GM23338 (cell line): Measurements from ENCODE around the gene CYP1A2. TPM values are rescaled to one million over a fixed set of nuclear protein-coding genes. Genes with fewer than 3 reads are reported as not detected.

Experiments
- ATAC-seq: fragments of 200-7000 bp; cut with Tn5 transposase; 3 replicates; pipeline ENCODE4 v1.9.1; 2020
- DNase-seq: peaks from one replicate; pipeline ENCODE4 v3.0.0-alpha.2; 2015; ENCODE audit warnings: low spot score
- H2AFZ ChIP-seq: fragments of 200-600 bp; sonication (generic); 2 replicates; pipeline ENCODE4 v1.8.0; 2016; ENCODE audit warnings: antibody characterized with exemption, mild to moderate bottlenecking, moderate library complexity
- H3F3A ChIP-seq: fragments of 200-600 bp; sonication (generic); replicated peaks from 2 replicates; pipeline ENCODE4 v1.8.0; 2017; ENCODE audit warnings: antibody characterized with exemption, mixed run types, low read depth
- H3K27ac ChIP-seq: fragments of 200-600 bp; sonication (generic); 2 replicates; pipeline ENCODE4 v1.6.1; 2016; ENCODE audit warnings: low read depth
- H3K27me3 ChIP-seq: fragments of 200-600 bp; sonication (generic); 2 replicates; pipeline ENCODE4 v1.8.0; 2016; ENCODE audit warnings: mild to moderate bottlenecking, mixed run types, moderate library complexity; ENCODE audit not compliant: insufficient read depth
- H3K36me3 ChIP-seq: fragments of 200-600 bp; sonication (generic); 2 replicates; pipeline ENCODE4 v1.8.0; 2016; ENCODE audit warnings: mild to moderate bottlenecking; ENCODE audit not compliant: insufficient read depth
- H3K4me1 ChIP-seq: fragments of 200-600 bp; sonication (generic); 2 replicates; pipeline ENCODE4 v1.8.0; 2016; ENCODE audit warnings: mild to moderate bottlenecking, moderate library complexity; ENCODE audit not compliant: insufficient read depth
- H3K4me2 ChIP-seq: fragments of 200-600 bp; sonication (generic); 2 replicates; pipeline ENCODE4 v1.7.1; 2017; ENCODE audit warnings: mixed run types
- H3K4me3 ChIP-seq: fragments of 200-600 bp; sonication (generic); 2 replicates; pipeline ENCODE4 v1.6.1; 2016; ENCODE audit warnings: mixed run types
- H3K79me2 ChIP-seq: fragments of 200-600 bp; sonication (generic); replicated peaks from 2 replicates; pipeline ENCODE4 v1.8.0; 2017; ENCODE audit warnings: mild to moderate bottlenecking; ENCODE audit not compliant: insufficient read depth
- H3K9me2 ChIP-seq: fragments of 200-600 bp; sonication (generic); 2 replicates; pipeline ENCODE4 v1.8.0; 2017; ENCODE audit not compliant: insufficient read depth
- H4K20me1 ChIP-seq: fragments of 200-600 bp; sonication (generic); replicated peaks from 2 replicates; pipeline ENCODE4 v1.8.0; 2017; ENCODE audit warnings: mild to moderate bottlenecking; ENCODE audit not compliant: insufficient read depth
- H3K27ac Mint-ChIP-seq: 2 replicates; pipeline ENCODE4 v1.8.0; 2020; ENCODE audit warnings: inconsistent platforms, mild to moderate bottlenecking, moderate library complexity, mixed read lengths
- H3K27me3 Mint-ChIP-seq: 3 replicates; pipeline ENCODE4 v1.8.0; 2022; ENCODE audit warnings: low read depth, mild to moderate bottlenecking, moderate library complexity, mixed read lengths, inconsistent platforms; ENCODE audit not compliant: insufficient read depth, poor library complexity
- H3K36me3 Mint-ChIP-seq: 3 replicates; pipeline ENCODE4 v1.8.0; 2021; ENCODE audit warnings: low read depth, mild to moderate bottlenecking, inconsistent platforms, moderate library complexity, mixed read lengths
- H3K4me1 Mint-ChIP-seq: 3 replicates; pipeline ENCODE4 v1.8.0; 2020; ENCODE audit warnings: mild to moderate bottlenecking, inconsistent platforms, mixed read lengths
- H3K4me3 Mint-ChIP-seq: 3 replicates; pipeline ENCODE4 v1.8.0; 2021; ENCODE audit warnings: moderate library complexity, mild to moderate bottlenecking, inconsistent platforms, mixed read lengths
- H3K9me3 Mint-ChIP-seq: 3 replicates; pipeline ENCODE4 v1.8.0; 2020; ENCODE audit warnings: moderate library complexity, mild to moderate bottlenecking, inconsistent platforms, mixed read lengths
- CREB1 ChIP-seq: fragments of 250-450 bp; sonication (Bioruptor Pico); IDR thresholded peaks from 2 replicates; pipeline ENCODE4 v1.5.0; 2020; ENCODE audit warnings: low read depth, mild to moderate bottlenecking, moderate library complexity
- CTCF ChIP-seq, 2 experiments: fragments of 200-600 bp in 1 of 2; sonication (generic) in 1 of 2; conservative IDR thresholded peaks; 2 replicates each; pipeline versions ENCODE4 v1.5.1 to v1.6.1; 2016 to 2017; ENCODE audit warnings: antibody characterized with exemption in 2 of 2, low read depth in 2 of 2, mild to moderate bottlenecking in 2 of 2, moderate library complexity in 1 of 2
- ETS1 ChIP-seq: IDR thresholded peaks from 2 replicates; pipeline ENCODE4 v1.6.1; 2016; ENCODE audit warnings: antibody characterized with exemption
- EZH2 ChIP-seq: fragments of 200-600 bp; sonication (generic); IDR thresholded peaks from one replicate; pipeline ENCODE4 v1.8.0; 2017; ENCODE audit warnings: antibody characterized with exemption, mild to moderate bottlenecking, low read depth; ENCODE audit not compliant: unreplicated experiment
- EZH2phosphoT487 ChIP-seq: fragments of 200-600 bp; sonication (generic); IDR thresholded peaks from one replicate; pipeline ENCODE4 v1.8.1; 2018; ENCODE audit warnings: antibody characterized with exemption; ENCODE audit not compliant: unreplicated experiment
- JUNB ChIP-seq: IDR thresholded peaks from one replicate; pipeline ENCODE4 v1.6.1; 2016; ENCODE audit warnings: antibody characterized with exemption; ENCODE audit not compliant: unreplicated experiment
- NANOG ChIP-seq: IDR thresholded peaks from 2 replicates; pipeline ENCODE4 v1.6.1; 2016; ENCODE audit warnings: antibody characterized with exemption, borderline replicate concordance
- POLR2AphosphoS5 ChIP-seq: IDR thresholded peaks from 2 replicates; pipeline ENCODE4 v1.6.1; 2016; ENCODE audit warnings: antibody characterized with exemption, low read depth
- REST ChIP-seq: IDR thresholded peaks from one replicate; pipeline ENCODE4 v1.6.1; 2018; ENCODE audit warnings: antibody characterized with exemption; ENCODE audit not compliant: unreplicated experiment
- STAT1 ChIP-seq: IDR thresholded peaks from one replicate; pipeline ENCODE4 v1.6.1; 2016; ENCODE audit warnings: antibody characterized with exemption; ENCODE audit not compliant: unreplicated experiment
- ZNF114 ChIP-seq: fragments of 250-450 bp; sonication (Bioruptor Pico); IDR thresholded peaks from 2 replicates; pipeline ENCODE4 v1.5.0; 2020; ENCODE audit warnings: mild to moderate bottlenecking, moderate library complexity
- ZNF331 ChIP-seq: fragments of 250-450 bp; sonication (Bioruptor Pico); IDR thresholded peaks from 2 replicates; pipeline ENCODE4 v1.5.0; 2020; ENCODE audit warnings: low read depth, mild to moderate bottlenecking, moderate library complexity
- polyA plus RNA-seq: library from polyadenylated mRNA; unstranded; fragments of >200 nt; fragmentation: Nextera tagmentation; extraction: Ambion mirVana; gene quantifications from 2 replicates; pipeline ENCODE4 v1.2.1, GENCODE V29; 2016
- total RNA-seq: library from RNA; depleted of rRNA; stranded (reverse); fragments of >200 nt; shearing (Covaris generic); gene quantifications from 2 replicates; pipeline ENCODE4 v1.2.3, GENCODE V29; 2014

CYP1A2 gene
- total and polyA plus RNA-seq, 2 experiments from 2014 or later = not detected

- TF ChIP-seq STAT1 (no peak), ZNF331 (CRISPR knock-in tag) (no peak), REST (no peak), EZH2phosphoT487 (no peak), CREB1 (CRISPR knock-in tag) (no peak), EZH2 (no peak), ZNF114 (no peak)
Observed at GRCh38 chr15:74712311-74712710, 36.3 kb upstream of the CYP1A2 start (continued).

- no peak overlapping the region for H3K4me2 ChIP-seq
- H3K27me3 ChIP-seq = no peaks in the 10 kb centered on the region
- Mint-ChIP-seq H3K36me3 (no peaks in the 10 kb centered on the region), H3K9me3 (no peaks in the 10 kb centered on the region; the same call in 2 of the 3 replicates), H3K4me1 (no peaks in the 10 kb centered on the region; the same call in 2 of the 3 replicates), H3K27me3 (no peaks in the 10 kb centered on the region), H3K27ac (no peak overlapping the region), H3K4me3 (no peak overlapping the region)
- no peaks in the 10 kb centered on the region for H3F3A ChIP-seq
- no peak overlapping the region for H3K27ac ChIP-seq
- no peak overlapping the region for H3K4me3 ChIP-seq
- TF ChIP-seq EZH2 (no peak), ZNF114 (no peak), REST (no peak), STAT1 (no peak), CREB1 (CRISPR knock-in tag) (no peak), ZNF331 (CRISPR knock-in tag) (no peak), POLR2AphosphoS5 (no peak), NANOG (no peak), CTCF (conservative IDR thresholded peaks at IDR 0.05; ENCODE audit: low read depth in 2 of 2) (no peak), EZH2phosphoT487 (no peak), ETS1 (no peak), JUNB (no peak)
- no peaks in the 10 kb centered on the region for H3K79me2 ChIP-seq
- no peak overlapping the region for H2AFZ ChIP-seq
- 0 out of 2 replicates have a peak, but pooled peaks cover under 1% of the 10 kb centered on the region for H3K9me2 ChIP-seq
- ATAC-seq = no peak
- no peaks in the 10 kb centered on the region for H3K36me3 ChIP-seq
- no peak for DNase-seq
- H3K4me1 ChIP-seq = no peaks in the 10 kb centered on the region
- H4K20me1 ChIP-seq = no peaks in the 10 kb centered on the region
Observed at GRCh38 chr15:74716651-74717050, 32.0 kb upstream of the CYP1A2 start.
